Stomach smooth muscle (tissue), 2 donors: ENCODE data around the gene FNTB.

ENCODE experiments used
- H3K27ac ChIP-seq: one replicate; pipeline ENCODE4 v1.7.0; 2013; ENCODE audit warnings: mild to moderate bottlenecking, low read length, inconsistent platforms
- H3K27me3 ChIP-seq, 2 donors: one replicate each; pipeline ENCODE4 v1.7.0; 2013; ENCODE audit warnings: low read length in 2 of 2; ENCODE audit not compliant: insufficient read depth in 2 of 2, control insufficient read depth in 1 of 2
- H3K36me3 ChIP-seq, 2 donors: one replicate each; pipeline ENCODE4 v1.7.0; 2013; ENCODE audit warnings: low read length in 2 of 2; ENCODE audit not compliant: control insufficient read depth in 2 of 2, insufficient read depth in 2 of 2
- H3K4me1 ChIP-seq: one replicate; pipeline ENCODE4 v1.7.0; 2013; ENCODE audit warnings: low read length; ENCODE audit not compliant: control insufficient read depth, insufficient read depth
- H3K4me3 ChIP-seq, 2 donors: one replicate each; pipeline ENCODE4 v1.7.0; 2013; ENCODE audit warnings: low read length in 2 of 2
- H3K9ac ChIP-seq, 2 donors: one replicate each; pipeline ENCODE4 v1.7.0; 2013; ENCODE audit warnings: low read length in 2 of 2, mild to moderate bottlenecking in 1 of 2
- H3K9me3 ChIP-seq, 2 donors: one replicate each; pipeline ENCODE4 v1.7.0; 2013; ENCODE audit warnings: low read length in 2 of 2; ENCODE audit not compliant: control insufficient read depth in 2 of 2
- donor health status: healthy.
- donor health status: Pancreatic carcinoma.

FNTB gene

GRCh38 chr14:64953661-64954060 is 33.0 kb upstream of the FNTB start:
- Histone ChIP-seq H3K9me3 (no peaks in the 10 kb centered on the region), H3K9ac (no peak overlapping the region), H3K36me3 (peaks cover 0 to 1% of the 10 kb centered on the region in 2 donors), H3K4me1 (peaks cover 22% of the 10 kb centered on the region), H3K27me3 (no peaks in the 10 kb centered on the region), H3K27ac (no peak overlapping the region), H3K4me3 (no peak overlapping the region)

DNA sequence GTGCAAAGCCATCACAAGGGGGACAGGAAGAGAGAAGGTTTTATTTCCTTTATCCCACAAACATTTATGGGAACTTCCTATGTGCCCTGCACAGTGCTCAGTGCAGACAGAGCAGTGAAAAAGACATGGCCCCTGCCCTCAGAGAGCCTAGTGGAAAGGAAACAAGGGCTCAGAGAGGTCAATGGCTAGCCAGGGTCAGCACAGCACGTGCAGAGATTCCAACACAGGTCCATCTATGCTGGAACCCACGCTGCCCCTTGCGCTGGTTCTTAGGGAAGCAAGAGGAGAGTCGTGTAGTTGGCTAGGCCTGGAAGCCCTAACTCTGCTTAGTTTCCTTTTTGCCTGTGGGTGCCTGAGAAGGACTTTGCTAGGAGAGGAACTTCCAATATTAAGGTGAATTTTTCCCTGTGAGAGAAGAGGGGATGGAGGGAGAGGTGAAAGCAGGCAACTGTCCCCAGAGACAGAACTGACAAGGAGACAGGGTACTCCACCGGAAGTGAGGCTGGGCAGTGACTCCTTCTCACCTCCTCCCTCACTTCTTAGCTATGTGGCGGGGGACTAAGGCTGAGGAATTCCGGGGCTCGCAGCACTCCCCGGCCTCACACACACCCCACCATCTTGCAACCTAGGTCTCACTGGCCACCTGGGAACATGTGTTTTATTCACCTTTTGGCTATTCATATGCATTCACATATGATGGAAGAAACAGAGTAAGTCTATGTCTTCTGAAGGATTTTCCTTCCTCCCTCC is 32.0 kb upstream of the FNTB start:
- H3K4me3 ChIP-seq = no peak overlapping the region
- H3K27me3 ChIP-seq = no peaks in the 10 kb centered on the region
- H3K9ac ChIP-seq = no peak overlapping the region
- no peaks in the 10 kb centered on the region for H3K36me3 ChIP-seq
- no peaks in the 10 kb centered on the region for H3K9me3 ChIP-seq
- H3K4me1 ChIP-seq = peaks cover 22% of the 10 kb centered on the region
- no peak overlapping the region for H3K27ac ChIP-seq

DNA sequence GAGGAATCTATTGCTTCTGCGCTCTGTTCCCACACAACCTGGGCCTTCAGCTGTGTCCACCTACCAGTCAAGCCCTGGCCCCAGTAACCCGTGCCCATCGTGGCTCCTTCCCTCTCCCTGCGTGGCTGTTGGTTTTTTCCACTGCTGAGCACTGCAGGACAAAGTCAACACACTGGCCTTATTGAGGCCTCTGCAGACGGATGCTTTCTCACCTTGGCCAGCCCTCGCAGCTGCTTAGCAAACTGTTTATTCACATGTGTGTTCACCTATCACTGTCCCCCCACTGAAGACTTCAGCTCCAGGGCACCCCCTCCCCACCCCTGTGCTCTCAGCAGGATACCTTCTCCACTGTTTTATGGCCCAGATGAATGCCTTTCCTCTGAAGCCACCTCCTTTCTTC is 31.4 kb upstream of the FNTB start:
- Histone ChIP-seq H3K4me3 (no peak overlapping the region), H3K4me1 (peaks cover 22% of the 10 kb centered on the region), H3K27me3 (no peaks in the 10 kb centered on the region), H3K27ac (no peak overlapping the region), H3K9me3 (no peaks in the 10 kb centered on the region), H3K36me3 (no peaks in the 10 kb centered on the region), H3K9ac (no peak overlapping the region)

DNA sequence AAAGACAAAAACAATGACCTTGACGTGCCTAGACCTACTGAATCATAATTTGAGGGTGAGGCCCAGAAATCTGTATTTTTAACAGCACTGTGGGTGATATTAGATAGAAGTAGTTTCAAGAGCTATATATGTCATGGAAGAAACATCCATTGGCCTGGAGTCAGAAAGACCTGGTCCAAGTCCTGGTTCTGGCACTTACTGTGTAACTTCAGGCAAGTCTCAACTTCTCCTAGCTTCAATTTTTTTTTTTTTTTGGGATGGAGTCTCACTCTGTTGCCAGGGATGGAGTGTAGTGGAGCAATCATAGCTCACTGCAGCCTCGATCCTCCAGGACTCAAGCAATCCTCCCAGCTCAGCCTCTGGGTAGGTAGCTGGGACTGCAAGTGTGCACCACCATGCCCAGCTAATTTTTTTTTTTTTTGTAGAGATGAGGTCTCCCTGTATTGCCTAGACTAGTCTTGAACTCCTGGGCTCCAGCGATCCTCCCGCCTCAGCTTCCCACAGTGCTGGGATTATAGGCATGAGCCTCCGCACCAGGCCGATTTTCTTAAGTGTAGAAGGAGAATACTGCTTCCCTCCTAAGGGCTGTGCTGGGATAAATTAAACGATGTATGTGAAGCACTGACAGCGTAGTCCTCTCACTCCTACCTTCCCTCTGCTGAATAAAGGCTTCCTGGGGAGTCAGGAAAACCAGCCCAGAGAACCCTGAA is 29.8 kb upstream of the FNTB start:
- Histone ChIP-seq H3K4me3 (no peak overlapping the region), H3K27me3 (no peaks in the 10 kb centered on the region), H3K27ac (no peak overlapping the region), H3K36me3 (no peaks in the 10 kb centered on the region), H3K9me3 (no peaks in the 10 kb centered on the region), H3K4me1 (peaks cover 17% of the 10 kb centered on the region), H3K9ac (no peak overlapping the region)

DNA sequence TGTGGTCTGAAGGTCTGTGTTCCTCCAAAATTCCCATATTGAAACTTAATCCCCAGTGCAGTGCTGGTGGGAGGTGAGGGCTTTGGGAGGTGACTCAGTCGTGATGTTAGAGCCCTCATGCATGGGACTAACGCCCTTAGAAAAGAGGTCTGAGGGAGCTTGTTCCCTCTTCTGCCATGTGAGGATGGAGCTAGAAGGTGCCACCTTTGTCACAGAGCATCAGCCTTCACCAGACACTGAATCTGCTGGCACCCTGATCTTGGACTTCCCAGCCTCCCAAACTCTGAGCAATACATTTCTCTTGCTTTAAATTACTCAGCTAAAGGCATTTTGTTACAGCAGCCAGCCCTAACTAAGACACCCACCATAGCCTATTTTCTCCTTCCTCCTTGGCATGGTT is 28.5 kb upstream of the FNTB start:
- no peak overlapping the region for H3K4me3 ChIP-seq
- no peak overlapping the region for H3K9ac ChIP-seq
- no peaks in the 10 kb centered on the region for H3K9me3 ChIP-seq
- H3K36me3 ChIP-seq = no peaks in the 10 kb centered on the region
- H3K27me3 ChIP-seq = no peaks in the 10 kb centered on the region
- H3K4me1 ChIP-seq = peaks cover 3% of the 10 kb centered on the region
- H3K27ac ChIP-seq = no peak overlapping the region

DNA sequence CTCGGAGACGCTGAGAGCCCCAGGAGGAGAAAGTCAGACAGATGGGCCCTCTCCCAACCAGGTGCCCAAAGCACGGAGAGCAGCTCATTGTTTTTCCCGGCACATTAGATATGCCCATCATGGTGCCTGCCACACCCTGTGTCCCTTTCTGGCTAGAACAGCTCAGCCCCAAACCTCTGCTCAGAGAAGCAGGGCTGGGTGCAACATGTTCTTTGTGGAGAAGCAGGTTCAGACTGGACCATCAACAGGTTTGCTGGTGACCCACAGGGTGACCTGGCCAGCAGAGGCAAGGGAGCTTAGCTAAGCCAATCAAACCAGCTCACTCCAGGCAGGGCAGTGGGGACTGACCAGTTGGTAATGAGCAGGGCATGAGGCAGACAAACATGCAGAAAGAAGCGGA is 28.0 kb upstream of the FNTB start:
- Histone ChIP-seq H3K4me3 (no peak overlapping the region), H3K4me1 (no peaks in the 10 kb centered on the region), H3K9ac (no peak overlapping the region), H3K9me3 (no peaks in the 10 kb centered on the region), H3K36me3 (no peaks in the 10 kb centered on the region), H3K27ac (no peak overlapping the region), H3K27me3 (no peaks in the 10 kb centered on the region)

DNA sequence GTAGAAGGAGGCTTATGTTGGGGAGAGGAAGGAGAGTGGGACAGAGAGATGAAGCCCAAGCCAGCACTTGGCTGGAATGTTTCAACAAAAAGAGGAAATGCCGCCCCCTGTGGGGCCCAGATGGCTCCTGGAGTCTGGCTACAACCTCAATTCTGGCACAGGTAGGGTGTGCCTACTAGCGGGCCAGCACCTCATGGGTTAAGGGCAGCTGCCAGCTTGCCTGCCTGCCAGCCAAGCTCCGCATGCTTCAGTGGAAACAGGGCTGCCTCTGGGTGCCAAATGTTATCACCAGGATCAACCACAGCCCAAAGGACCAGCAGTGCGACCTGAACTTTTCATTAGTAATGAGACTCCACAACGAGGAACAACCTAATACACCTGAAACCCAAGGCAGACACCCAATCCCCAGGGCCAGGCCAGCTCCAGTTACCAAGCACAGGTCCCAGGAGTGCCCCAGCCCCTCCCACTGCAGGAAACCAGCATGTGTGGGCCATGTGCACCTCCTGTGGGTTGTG is 25.9 kb upstream of the FNTB start:
- H3K4me3 ChIP-seq = no peak overlapping the region
- no peaks in the 10 kb centered on the region for H3K36me3 ChIP-seq
- no peaks in the 10 kb centered on the region for H3K9me3 ChIP-seq
- H3K27me3 ChIP-seq = no peaks in the 10 kb centered on the region
- H3K27ac ChIP-seq = no peak overlapping the region
- no peak overlapping the region for H3K9ac ChIP-seq
- H3K4me1 ChIP-seq = no peaks in the 10 kb centered on the region

- Histone ChIP-seq H3K9me3 (no peaks in the 10 kb centered on the region), H3K4me1 (no peaks in the 10 kb centered on the region), H3K9ac (no peak overlapping the region), H3K4me3 (no peak overlapping the region), H3K36me3 (no peaks in the 10 kb centered on the region), H3K27me3 (no peaks in the 10 kb centered on the region), H3K27ac (no peak overlapping the region)
These were observed 23.1 kb upstream of the FNTB start for GRCh38 chr14:64963611-64964010.

- H3K4me3 ChIP-seq = no peak overlapping the region
These were observed 21.2 kb upstream of the FNTB start for GRCh38 chr14:64965356-64966000.

DNA sequence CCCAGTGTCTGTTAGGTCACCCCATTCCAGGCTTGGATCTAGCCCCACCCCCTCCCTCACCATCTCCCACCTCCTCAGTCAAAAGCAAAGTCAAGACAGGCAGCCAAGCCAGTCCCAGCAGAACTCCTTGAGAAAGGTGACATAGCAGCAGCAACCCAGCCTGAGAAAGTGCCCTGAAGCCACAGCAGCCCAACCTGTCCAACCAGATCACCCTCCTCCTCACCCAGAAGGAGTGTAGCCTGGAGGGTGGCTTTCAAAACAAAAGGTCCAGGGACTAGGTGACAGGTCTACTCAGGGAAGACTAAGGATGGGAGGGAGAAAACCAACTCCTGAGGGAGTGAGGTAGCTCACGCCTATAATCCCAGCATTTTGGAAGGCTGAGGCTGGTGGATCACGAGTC is 19.7 kb upstream of the FNTB start:
- Histone ChIP-seq H3K27ac (no peak overlapping the region), H3K4me3 (no peak overlapping the region), H3K4me1 (peaks cover 6% of the 10 kb centered on the region), H3K9me3 (no peaks in the 10 kb centered on the region), H3K27me3 (peaks cover 0 to 3% of the 10 kb centered on the region in 2 donors), H3K36me3 (no peaks in the 10 kb centered on the region), H3K9ac (no peak overlapping the region)

More at GRCh38 chr14:64965356-64966000, 21.2 kb upstream of the FNTB start:
- Histone ChIP-seq H3K4me1 (no peaks in the 10 kb centered on the region), H3K27ac (no peak overlapping the region), H3K36me3 (no peaks in the 10 kb centered on the region), H3K27me3 (peaks cover 0 to 3% of the 10 kb centered on the region in 2 donors), H3K9ac (no peak overlapping the region), H3K9me3 (no peaks in the 10 kb centered on the region)
